Keratinocyte (primary cell): ENCODE data around the gene TRPC4.
"Not testable (repeated sequence)": the region's sequence is repeated elsewhere in the genome, so short reads cannot be mapped to it uniquely, and the experiment has no call there.

Experiments used
- EZH2 ChIP-seq: IDR thresholded peaks from one replicate; pipeline ENCODE4 v1.6.1; 2012; ENCODE audit warnings: inconsistent platforms, mild to moderate bottlenecking, low read length, moderate library complexity
- TF ChIP-seq, protein P1 (sequence below), 3 experiments: IDR thresholded peaks in 1 of 3; conservative IDR thresholded peaks in 1 of 3; optimal IDR thresholded peaks in 1 of 3; 2 replicates in 2 of 3; 3 replicates in 1 of 3; pipeline versions ENCODE3 to v1.5.1; 2011; ENCODE audit warnings: low read length in 3 of 3, mild to moderate bottlenecking in 3 of 3, moderate library complexity in 2 of 3, control low read depth in 1 of 3, inconsistent platforms in 1 of 3; ENCODE audit not compliant: insufficient read depth in 2 of 3; ENCODE audit errors: extremely low read depth in 1 of 3

DNA sequence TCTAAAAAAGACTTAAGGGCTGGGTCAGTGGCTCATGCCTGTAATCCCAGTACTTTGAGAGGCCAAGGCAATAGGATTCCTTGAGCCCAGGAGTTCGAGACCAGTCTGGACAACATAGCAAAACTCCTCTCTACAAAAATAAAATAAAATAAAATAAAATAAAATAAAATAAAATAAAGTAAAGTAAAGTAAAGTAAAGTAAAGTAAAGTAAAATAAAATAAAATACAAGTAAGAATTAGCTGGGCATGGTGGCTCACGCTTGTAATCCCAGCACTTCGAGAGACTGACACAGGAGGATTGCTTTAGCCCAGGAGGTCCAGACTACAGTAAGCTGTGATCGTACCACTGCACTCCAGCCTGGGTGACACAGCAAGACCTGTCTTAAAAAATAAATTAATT is 72.8 kb downstream of the TRPC4 start:
- not testable (repeated sequence) for TF ChIP-seq EZH2
- TF ChIP-seq, protein P1, sequence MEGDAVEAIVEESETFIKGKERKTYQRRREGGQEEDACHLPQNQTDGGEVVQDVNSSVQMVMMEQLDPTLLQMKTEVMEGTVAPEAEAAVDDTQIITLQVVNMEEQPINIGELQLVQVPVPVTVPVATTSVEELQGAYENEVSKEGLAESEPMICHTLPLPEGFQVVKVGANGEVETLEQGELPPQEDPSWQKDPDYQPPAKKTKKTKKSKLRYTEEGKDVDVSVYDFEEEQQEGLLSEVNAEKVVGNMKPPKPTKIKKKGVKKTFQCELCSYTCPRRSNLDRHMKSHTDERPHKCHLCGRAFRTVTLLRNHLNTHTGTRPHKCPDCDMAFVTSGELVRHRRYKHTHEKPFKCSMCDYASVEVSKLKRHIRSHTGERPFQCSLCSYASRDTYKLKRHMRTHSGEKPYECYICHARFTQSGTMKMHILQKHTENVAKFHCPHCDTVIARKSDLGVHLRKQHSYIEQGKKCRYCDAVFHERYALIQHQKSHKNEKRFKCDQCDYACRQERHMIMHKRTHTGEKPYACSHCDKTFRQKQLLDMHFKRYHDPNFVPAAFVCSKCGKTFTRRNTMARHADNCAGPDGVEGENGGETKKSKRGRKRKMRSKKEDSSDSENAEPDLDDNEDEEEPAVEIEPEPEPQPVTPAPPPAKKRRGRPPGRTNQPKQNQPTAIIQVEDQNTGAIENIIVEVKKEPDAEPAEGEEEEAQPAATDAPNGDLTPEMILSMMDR (optimal IDR thresholded peaks at IDR 0.05 in 1 of 3, IDR thresholded peaks at IDR 0.05 in 1 of 3, conservative IDR thresholded peaks at IDR 0.05 in 1 of 3; ENCODE audit: extremely low read depth in 1 of 3, insufficient read depth in 2 of 3, low read length in 3 of 3), result not testable (repeated sequence)
